Stomach smooth muscle (tissue), 2 donors: ENCODE measurements around the gene TP73.

Experiments used
- H3K27ac ChIP-seq: one replicate; pipeline ENCODE4 v1.7.0; 2013; ENCODE audit warnings: mild to moderate bottlenecking, low read length, inconsistent platforms
- H3K27me3 ChIP-seq, 2 donors: one replicate each; pipeline ENCODE4 v1.7.0; 2013; ENCODE audit warnings: low read length in 2 of 2; ENCODE audit not compliant: insufficient read depth in 2 of 2, control insufficient read depth in 1 of 2
- H3K36me3 ChIP-seq, 2 donors: one replicate each; pipeline ENCODE4 v1.7.0; 2013; ENCODE audit warnings: low read length in 2 of 2; ENCODE audit not compliant: control insufficient read depth in 2 of 2, insufficient read depth in 2 of 2
- H3K4me1 ChIP-seq: one replicate; pipeline ENCODE4 v1.7.0; 2013; ENCODE audit warnings: low read length; ENCODE audit not compliant: control insufficient read depth, insufficient read depth
- H3K4me3 ChIP-seq, 2 donors: one replicate each; pipeline ENCODE4 v1.7.0; 2013; ENCODE audit warnings: low read length in 2 of 2
- H3K9ac ChIP-seq, 2 donors: one replicate each; pipeline ENCODE4 v1.7.0; 2013; ENCODE audit warnings: low read length in 2 of 2, mild to moderate bottlenecking in 1 of 2
- H3K9me3 ChIP-seq, 2 donors: one replicate each; pipeline ENCODE4 v1.7.0; 2013; ENCODE audit warnings: low read length in 2 of 2; ENCODE audit not compliant: control insufficient read depth in 2 of 2
- donor health status: healthy.
- donor health status: Pancreatic carcinoma.

Gene TP73

DNA sequence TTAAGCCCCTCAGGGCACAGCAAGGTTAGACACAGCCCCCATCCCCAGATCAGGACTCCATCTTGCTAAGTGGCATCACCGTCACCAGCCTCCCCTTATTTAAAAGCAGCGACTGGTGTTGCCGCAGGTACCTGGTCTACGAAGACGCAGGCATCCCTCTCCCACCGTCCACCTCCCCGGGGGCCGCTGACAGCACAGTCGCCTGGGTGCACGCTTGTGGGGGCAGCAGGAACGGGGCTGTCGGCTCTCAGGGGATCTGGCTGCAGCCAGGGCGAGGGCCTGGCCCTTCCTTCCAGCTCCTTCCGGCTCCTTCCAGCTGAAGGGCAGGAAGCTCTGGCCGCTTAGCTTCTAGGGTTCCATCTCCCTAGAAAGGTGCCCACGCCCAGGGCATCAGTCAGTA is 82.3 kb downstream of the TP73 start:
- Histone ChIP-seq H3K36me3 (peaks cover 8 to 16% of the 10 kb centered on the region in 2 donors), H3K27me3 (peaks cover 20 to 27% of the 10 kb centered on the region in 2 donors), H3K4me3 (no peak overlapping the region), H3K9me3 (no peaks in the 10 kb centered on the region), H3K9ac (no peak overlapping the region), H3K4me1 (peaks cover 10% of the 10 kb centered on the region), H3K27ac (no peak overlapping the region)

DNA sequence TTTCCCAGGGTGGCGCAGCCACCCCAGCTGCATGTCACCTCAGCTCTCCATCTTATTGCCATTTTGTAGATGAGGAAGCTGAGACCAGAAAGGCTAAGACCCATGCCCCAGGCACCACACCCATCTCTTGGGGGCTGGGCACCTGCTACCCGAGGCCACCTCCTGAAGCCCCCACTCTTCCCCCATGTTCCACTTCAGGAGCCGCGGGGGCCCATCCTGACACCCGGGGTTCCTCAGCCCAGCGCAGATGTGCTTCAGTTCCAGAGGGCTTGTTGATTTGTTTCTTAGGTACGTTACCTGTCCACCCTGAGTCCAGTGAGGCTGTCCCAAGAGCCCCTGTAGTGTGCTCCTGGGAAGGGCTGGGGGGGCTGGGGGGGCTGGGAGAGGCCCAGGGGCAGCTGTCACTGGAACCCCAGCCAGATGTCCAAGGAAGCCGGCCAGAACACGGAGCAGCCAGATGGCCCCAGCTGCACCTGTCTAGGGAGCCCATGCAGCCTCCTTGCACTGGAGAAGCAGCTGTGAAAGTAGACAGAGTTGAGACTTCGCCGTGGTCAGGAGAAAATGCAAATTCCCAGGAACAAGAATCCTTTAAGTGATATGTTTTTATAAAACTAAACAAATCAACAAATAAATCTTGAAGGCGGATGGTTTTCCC is 82.8 kb downstream of the TP73 start:
- H3K27ac ChIP-seq: no peak overlapping the region
- no peak overlapping the region for H3K4me3 ChIP-seq
- H3K4me1 ChIP-seq: peaks cover 10% of the 10 kb centered on the region
- peaks cover 18 to 24% of the 10 kb centered on the region in 2 donors for H3K27me3 ChIP-seq
- peaks cover 12 to 20% of the 10 kb centered on the region in 2 donors for H3K36me3 ChIP-seq
- no peaks in the 10 kb centered on the region for H3K9me3 ChIP-seq
- no peak overlapping the region for H3K9ac ChIP-seq

DNA sequence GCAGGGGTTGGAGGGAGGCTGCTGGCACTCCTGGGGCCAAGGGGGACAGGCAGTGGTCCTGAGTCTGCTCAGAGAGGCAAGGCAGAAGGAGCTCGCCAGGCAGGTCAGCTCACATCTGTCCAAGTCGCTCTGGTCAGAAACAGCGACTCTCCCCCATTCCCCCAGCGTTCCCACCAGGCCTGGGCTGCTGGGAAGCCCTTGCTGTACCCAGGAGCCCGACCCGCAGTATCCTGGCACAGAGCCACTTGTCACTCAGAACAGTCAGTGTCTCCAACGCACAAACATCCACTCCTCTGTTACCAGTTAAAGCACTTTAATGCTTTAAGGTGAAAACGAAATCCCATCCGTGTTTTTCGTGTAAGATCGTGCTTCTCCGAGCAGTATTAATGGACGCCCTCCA is 83.4 kb downstream of the TP73 start:
- peaks cover 12 to 20% of the 10 kb centered on the region in 2 donors for H3K36me3 ChIP-seq
- H3K9me3 ChIP-seq: no peaks in the 10 kb centered on the region
- no peak overlapping the region for H3K27ac ChIP-seq
- H3K4me3 ChIP-seq: no peak overlapping the region
- H3K4me1 ChIP-seq: peaks cover 10% of the 10 kb centered on the region
- H3K9ac ChIP-seq: no peak overlapping the region
- peaks cover 16 to 21% of the 10 kb centered on the region in 2 donors for H3K27me3 ChIP-seq

DNA sequence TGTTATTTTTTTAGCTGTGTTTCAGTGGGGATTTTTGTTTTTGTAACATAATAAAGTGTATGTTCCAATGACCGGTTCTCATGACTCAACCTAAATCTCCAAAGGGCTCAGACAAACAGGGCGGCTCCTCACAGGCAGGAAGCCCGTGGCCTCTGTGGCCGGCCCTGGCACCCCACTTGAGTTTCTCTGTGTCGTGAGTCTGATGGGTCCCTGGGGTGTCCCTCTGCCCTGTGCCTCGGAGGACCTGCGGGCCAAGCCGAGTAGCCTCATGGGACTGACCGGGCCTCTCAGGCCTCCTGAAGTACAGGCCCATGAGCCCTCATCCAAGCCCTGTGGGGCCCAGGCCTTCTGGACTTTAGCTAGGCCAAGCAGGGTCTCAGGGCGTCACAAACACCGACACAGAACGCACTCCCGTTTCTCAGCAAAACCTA is 83.8 kb downstream of the TP73 start:
- H3K36me3 ChIP-seq: peaks cover 12 to 20% of the 10 kb centered on the region in 2 donors
- H3K9ac ChIP-seq: no peak overlapping the region
- H3K27me3 ChIP-seq: peaks cover 13 to 19% of the 10 kb centered on the region in 2 donors
- no peak overlapping the region for H3K27ac ChIP-seq
- no peak overlapping the region for H3K4me3 ChIP-seq
- peaks cover 10% of the 10 kb centered on the region for H3K4me1 ChIP-seq
- H3K9me3 ChIP-seq: no peaks in the 10 kb centered on the region

DNA sequence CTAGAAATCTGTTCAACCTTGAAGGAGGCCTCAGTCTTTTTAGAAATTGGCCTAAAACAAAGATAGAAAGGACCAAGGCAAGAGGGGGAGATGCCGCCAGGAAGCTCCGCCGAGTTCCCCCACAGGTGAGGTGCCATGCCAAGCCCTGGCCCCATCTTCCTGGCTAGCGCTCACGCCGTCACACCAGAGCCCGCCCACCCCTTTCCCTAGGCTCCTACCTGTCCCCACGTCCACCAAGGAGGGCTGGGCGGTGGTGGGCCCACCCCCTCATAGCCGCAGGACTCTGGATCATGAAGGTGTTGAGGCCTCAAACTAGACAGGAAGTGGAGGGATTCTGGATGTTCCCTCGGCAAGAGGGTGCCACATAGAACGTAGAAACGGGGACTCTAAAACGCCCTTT is 84.4 kb downstream of the TP73 start:
- peaks cover 12 to 24% of the 10 kb centered on the region in 2 donors for H3K36me3 ChIP-seq
- H3K9ac ChIP-seq: no peak overlapping the region
- peaks cover 10% of the 10 kb centered on the region for H3K4me1 ChIP-seq
- no peaks in the 10 kb centered on the region for H3K9me3 ChIP-seq
- no peak overlapping the region for H3K27ac ChIP-seq
- peaks cover 11 to 16% of the 10 kb centered on the region in 2 donors for H3K27me3 ChIP-seq
- no peak overlapping the region for H3K4me3 ChIP-seq

DNA sequence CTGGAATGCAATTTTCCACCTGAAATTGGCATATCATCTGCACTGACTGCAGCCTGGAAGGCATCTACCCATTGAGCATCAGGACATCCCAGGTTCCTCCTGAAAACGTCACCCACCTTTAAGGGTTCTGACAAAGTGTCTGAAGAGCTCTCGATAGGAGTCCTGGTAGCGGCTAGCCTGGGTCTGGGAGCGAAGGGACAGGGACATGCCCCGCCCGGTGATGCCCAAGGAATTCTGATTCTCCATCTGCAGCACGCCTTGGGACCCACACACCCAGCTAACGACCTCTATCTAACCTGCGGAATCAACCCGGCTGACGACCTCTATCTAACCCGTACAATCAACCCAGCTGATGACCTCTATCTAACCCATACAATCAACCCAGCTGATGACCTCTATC is 86.6 kb downstream of the TP73 start:
- no peak overlapping the region for H3K9ac ChIP-seq
- peaks cover 17 to 34% of the 10 kb centered on the region in 2 donors for H3K36me3 ChIP-seq
- no peak overlapping the region for H3K4me3 ChIP-seq
- H3K27me3 ChIP-seq: no peaks in the 10 kb centered on the region
- no peaks in the 10 kb centered on the region for H3K4me1 ChIP-seq
- H3K27ac ChIP-seq: no peak overlapping the region
- no peaks in the 10 kb centered on the region for H3K9me3 ChIP-seq

DNA sequence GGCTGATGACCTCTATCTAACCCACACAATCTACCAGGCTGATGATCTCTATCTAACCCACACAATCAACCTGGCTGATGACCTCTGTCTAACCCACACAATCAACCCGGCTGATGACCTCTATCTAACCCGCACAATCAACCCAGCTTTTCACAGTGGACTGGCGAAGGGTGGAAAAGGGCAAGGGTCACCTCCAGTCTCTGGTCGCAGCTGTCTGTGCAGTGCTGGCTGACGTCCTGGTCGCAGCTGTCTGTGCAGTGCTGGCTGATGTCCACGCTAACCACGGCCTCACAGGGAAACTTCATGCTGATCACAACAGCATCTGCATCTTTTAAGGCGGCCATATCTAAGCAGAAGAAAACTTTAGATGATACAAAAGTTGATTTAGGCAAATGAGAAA is 87.7 kb downstream of the TP73 start:
- peaks cover 4% of the 10 kb centered on the region for H3K4me1 ChIP-seq
- no peak overlapping the region for H3K27ac ChIP-seq
- no peak overlapping the region for H3K9ac ChIP-seq
- no peaks in the 10 kb centered on the region for H3K27me3 ChIP-seq
- no peak overlapping the region for H3K4me3 ChIP-seq
- peaks cover 17 to 34% of the 10 kb centered on the region in 2 donors for H3K36me3 ChIP-seq
- H3K9me3 ChIP-seq: no peaks in the 10 kb centered on the region

DNA sequence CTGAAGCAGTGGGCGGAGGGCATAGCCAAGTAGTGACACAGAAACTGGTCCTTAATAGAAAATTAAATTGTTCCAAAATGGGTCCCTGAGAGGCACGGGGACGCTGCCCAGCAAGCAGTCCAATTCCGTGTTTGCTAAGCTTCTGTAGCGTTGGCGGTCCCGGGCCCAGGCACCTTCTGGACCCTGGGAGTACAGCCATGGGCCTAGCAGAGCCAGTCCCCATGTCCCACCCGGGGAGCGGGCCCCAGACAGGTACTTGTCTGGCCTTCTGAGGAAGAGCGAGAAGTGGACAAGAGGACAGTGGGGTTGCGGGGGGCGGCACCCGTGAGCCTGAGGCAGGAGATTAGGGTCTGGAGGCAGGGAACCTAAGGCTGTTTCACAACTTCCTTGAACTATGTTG is 88.4 kb downstream of the TP73 start:
- no peaks in the 10 kb centered on the region for H3K27me3 ChIP-seq
- H3K9me3 ChIP-seq: no peaks in the 10 kb centered on the region
- H3K4me3 ChIP-seq: no peak overlapping the region
- H3K36me3 ChIP-seq: peaks cover 17 to 34% of the 10 kb centered on the region in 2 donors
- no peak overlapping the region for H3K27ac ChIP-seq
- no peak overlapping the region for H3K9ac ChIP-seq
- H3K4me1 ChIP-seq: peaks cover 9% of the 10 kb centered on the region

DNA sequence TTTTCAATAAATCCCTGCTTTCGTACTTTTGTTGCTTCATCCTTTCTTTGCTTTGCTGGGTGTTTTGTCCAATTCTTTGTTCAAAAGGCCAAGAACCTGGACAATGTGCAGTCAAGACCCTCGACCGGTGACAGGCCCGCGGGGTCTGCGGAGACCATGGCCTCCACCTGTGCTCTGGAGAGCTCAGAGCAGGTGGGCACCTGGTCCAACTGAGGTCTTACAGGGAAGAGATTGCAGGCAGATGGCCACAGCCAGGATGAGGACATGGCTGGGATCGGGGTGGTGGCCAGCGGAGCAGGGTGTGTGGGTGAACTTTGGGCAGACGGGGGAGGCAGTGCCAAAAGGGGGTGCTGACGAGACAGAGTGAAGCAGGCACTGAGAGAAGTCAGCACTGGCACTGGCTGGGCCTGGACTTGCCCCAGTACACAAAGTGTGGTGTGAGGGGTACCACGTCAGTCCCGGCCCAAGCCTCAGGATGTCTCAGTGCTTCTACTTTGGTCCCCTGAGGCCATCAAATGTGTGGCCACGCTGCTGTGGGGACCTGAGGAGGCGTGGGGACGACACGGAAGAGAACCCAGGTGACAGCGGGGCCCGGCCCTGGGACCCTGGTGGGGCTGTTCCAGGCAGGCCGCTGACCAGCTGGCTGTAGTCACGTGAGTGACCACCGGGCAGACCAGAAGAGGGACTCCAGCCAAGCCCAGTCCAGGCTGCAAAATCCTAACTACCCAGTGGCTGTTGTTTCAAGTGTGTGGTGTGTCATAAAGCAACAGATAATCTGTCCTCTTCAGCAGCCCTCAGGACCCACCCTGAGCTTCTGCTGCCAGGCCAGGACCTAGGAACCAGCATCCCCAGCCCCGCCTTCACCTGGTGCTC is 89.5 kb downstream of the TP73 start:
- H3K9ac ChIP-seq: no peak overlapping the region
- no peaks in the 10 kb centered on the region for H3K27me3 ChIP-seq
- H3K36me3 ChIP-seq: peaks cover 17 to 34% of the 10 kb centered on the region in 2 donors
- H3K27ac ChIP-seq: no peak overlapping the region
- H3K4me3 ChIP-seq: no peak overlapping the region
- peaks cover 19% of the 10 kb centered on the region for H3K4me1 ChIP-seq
- H3K9me3 ChIP-seq: no peaks in the 10 kb centered on the region

DNA sequence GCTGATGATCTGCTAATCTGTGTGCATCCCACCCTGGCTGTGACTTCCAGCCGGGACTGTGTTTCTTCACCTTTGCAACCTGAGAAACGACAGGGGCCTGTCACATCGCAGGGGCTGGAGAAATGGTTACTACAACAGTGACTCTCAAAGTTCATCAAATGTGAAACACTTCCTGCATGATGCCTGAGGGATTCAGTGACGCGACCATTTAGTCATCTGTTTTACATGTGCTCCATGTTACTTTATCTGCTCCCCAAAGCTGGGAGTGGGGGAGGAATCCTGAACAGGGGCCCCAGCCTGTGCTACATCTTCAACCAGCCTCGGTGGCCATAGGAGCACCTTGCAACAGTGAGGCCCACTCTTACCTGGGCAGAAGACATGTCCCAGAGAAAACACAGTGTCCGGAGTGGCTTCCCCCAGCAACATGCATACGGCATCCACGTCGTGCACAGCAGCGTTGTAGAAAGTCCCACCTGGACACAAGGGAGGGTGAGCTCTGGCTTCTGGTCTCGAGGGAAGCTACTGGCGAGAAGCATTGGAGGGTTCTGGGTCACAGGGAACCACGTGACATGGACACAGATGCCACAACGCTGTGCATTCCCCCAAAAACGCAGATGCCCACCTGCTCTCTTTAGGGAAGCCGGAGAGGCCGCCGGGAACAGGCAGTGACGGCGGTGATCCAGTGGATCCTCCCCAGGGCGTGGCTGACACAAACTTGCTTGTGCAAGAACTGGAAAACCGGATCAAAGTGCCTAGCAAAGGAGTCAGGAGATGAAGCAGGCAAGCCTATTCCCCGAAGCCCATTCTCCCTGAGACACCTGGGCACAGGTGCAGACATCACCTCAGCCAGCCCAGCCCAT is 90.4 kb downstream of the TP73 start:
- Histone ChIP-seq H3K9me3 (no peaks in the 10 kb centered on the region), H3K27me3 (no peaks in the 10 kb centered on the region), H3K36me3 (peaks cover 17 to 31% of the 10 kb centered on the region in 2 donors), H3K27ac (no peak overlapping the region), H3K9ac (no peak overlapping the region), H3K4me3 (no peak overlapping the region), H3K4me1 (peaks cover 22% of the 10 kb centered on the region)
